Fibroblast of peridontal ligament (primary cell): ENCODE data around the gene SNCA.

Experiments used
- DNase-seq: peaks from one replicate; pipeline ENCODE4 v3.0.0-alpha.2; 2010; ENCODE audit errors: extremely low read depth

Gene SNCA

DNA sequence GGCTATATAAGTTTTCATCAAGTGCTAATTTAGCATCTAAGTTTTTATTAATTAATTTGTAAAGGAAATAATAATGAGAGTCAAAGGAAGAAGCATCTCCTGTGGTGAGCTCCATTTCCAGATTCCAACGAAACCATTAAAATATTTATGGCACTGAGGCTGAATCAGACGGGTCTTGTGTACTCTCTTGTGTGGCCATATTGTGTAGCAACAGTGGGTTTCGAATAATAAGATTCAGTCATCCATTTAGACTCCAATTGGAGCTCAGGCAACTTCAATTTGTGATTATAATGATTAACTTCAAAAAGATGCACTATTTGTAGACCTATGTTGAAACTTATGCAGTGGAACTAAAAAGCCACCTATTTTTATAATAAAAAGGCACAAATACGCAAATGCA, 82.4 kb downstream of the SNCA start:
- DNase-seq: no peak

GRCh38 chr4:89753601-89754066, 83.3 kb downstream of the SNCA start:
- DNase-seq: peak; percentile 100

DNA sequence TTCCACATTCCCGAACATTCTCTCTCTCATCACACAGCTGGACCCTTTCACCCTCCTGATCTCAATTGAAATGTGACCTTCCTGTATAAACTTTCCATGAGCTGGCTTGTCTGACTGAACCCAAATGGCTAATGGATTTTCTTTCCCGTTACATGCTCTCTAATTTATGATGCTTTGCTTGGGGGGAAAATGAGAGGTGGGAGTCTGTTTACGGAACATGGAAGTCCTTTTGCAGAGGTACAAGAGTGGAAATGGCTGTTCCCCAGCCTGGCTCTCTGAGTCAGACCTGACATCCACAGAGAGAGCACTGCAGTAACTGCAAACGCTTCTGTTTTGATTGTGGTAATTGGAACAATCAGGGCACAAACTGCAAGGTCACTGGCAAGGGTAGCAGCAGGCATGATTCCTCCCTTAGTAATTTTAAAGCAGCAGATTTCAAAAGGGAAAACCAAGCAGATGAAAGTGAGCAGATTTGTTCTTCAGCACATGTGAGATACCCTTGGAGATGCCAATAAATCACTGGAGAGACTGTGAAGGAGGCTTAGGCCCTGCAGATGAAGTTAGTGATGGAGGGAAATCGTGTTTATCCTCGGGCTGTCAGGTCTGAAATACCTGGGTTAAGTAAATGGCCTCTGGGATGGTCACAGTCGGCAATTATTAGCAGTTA, 83.9 kb downstream of the SNCA start:
- DNase-seq: peak; percentile 96

GRCh38 chr4:89751416-89751815, 85.5 kb downstream of the SNCA start:
- no peak for DNase-seq

DNA sequence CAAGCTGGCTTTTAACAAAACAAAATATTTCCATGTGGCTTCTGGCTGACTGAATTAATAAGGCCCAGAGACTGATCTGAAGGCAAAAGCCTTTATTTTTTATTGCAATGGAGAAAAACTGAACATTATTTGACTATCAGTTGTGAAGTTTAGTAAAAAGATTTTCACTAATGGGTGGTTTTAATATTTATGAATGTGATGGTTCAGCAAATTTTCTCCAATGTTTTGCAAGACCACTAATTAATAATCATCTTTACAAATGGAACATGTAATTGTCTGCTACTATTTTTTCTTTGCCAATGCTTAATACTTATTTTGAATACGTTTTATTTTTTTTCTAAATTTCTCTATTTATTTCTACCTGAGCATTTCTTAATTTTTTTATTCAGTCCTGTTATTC, 90.6 kb downstream of the SNCA start:
- DNase-seq: no peak

GRCh38 chr4:89745708-89746107, 91.3 kb downstream of the SNCA start:
- DNase-seq: no peak

DNA sequence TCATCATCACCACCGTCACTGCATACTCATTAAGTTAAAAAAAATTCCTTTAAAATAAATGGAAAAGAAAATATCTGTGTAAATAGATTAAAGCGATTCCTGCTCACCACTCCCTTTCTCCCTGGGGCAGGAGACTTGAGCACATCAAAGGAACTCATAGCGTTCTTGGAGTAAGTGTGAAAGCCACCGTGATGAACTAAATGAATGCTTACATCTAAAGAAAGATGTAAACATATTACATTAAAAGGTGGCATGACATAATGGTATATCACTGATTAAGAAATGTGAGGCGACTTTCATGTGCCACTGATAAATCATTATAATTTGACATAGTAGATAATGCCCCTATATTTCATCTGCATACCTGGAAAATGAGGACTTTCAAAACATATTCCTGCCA, 92.0 kb downstream of the SNCA start:
- DNase-seq: no peak

DNA sequence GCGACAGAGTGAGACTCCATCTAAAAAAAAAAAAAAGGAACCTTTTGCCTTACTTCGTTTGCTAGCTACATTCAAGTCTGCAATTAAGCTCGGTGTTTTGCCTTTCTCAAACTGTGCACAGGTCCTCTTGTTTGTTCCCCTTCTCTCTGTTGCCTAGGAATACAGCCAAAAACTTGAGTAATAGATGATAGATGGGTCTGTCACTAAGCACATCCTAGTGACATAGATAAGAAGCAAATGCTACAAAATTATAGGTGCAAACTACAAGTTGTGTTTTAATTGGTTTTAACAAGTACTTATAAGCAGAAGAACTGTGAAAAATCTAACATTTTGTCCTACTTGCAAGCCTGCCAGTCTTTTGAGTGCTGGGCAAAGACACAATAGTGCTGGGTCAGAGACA, 95.2 kb downstream of the SNCA start:
- DNase-seq: no peak

DNA sequence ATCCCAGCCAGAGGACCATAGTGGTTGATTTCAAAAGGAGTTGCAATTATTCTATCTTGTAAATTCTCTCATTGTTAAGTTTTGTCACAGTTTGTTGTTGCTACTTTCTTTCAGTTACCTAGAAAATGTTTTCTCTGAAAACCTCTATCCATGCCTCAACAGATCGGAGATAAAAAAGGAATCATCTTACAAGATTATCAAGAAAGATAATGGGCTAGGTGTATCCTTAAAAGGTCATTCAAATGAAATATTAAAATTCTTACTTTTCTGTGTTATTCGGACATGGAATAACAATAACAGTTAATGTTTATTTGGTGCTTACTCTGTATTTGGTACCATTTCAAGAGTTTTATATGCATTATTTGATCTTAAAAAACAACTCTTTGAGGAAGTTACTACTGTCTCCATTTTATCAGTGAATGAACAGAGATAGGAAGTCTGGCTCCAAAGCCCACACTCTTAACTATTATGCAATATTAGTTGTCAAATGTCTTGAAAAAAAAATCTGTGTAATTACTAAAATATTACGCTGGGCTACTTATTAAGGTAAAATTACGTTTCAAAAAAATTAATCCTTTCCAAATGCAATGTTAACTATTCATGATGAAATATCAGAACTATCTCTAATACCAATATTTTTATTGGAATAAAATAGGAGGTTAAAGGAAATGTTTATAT, 97.5 kb downstream of the SNCA start:
- DNase-seq: no peak

DNA sequence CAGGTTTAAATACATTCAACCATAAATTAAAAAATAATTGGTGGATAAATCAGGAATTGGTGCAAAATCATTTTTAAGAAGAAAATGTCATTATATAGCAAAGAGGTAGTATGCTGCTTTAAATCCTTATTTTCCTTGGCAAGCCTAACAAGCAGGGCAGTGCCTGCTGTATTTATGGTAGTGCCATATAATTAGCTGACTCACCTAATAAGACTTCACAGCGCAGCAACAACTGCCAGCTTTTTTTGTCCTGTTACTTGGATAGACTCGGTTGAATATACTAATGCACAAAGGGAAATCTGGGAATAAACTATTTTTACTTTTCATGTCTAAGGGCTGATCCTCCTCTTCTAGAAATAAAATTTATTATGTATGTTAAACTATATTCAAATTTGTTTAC, 99.1 kb downstream of the SNCA start:
- DNase-seq: peak; percentile 88

- no peak for DNase-seq
Observed at GRCh38 chr4:89733946-89734345, 103.0 kb downstream of the SNCA start.

DNA sequence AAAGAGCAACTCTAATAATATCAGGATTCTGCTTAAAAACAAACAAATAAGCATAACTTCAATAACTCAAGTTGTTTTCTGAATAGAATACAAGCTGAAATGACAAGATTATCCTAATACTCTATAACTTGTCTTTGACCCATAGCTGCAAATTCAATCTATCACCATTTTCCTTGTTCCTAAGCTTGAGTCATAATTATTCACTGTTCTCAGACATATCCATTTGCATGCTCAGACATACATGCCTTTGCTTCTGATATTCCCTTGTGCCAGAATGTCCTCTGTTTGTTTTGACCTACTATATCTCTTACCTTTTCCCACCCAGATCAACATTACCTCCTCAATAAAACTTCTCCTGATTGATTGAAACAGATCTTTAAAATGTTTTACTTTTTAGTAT, 109.7 kb downstream of the SNCA start:
- no peak for DNase-seq

GRCh38 chr4:89725268-89725667, 111.7 kb downstream of the SNCA start:
- no peak for DNase-seq

- peak; percentile 82 for DNase-seq
Observed at GRCh38 chr4:89724716-89725115, 112.2 kb downstream of the SNCA start.

- no peak for DNase-seq
Observed at GRCh38 chr4:89723096-89723495, 113.9 kb downstream of the SNCA start.

GRCh38 chr4:89722517-89722916, 114.4 kb downstream of the SNCA start:
- no peak for DNase-seq

DNA sequence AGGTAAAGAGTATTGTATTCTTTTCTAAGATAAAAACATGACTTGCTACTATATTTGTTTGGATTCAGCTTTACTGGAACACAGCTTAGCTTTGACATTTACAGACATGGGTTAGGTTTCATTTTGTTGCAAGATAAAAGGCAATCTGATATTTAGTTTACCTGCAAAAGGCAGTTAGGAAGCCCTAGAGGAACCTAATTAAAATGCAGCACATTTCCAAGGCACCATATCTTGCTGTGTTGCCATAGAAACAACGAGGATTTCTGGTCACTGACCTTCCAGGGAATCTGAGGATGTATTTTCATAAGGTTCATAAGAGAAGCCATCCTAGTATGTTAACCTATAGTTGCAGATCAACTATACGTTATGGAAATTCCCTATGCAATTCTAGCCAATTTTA, 116.0 kb downstream of the SNCA start:
- no peak for DNase-seq

DNA sequence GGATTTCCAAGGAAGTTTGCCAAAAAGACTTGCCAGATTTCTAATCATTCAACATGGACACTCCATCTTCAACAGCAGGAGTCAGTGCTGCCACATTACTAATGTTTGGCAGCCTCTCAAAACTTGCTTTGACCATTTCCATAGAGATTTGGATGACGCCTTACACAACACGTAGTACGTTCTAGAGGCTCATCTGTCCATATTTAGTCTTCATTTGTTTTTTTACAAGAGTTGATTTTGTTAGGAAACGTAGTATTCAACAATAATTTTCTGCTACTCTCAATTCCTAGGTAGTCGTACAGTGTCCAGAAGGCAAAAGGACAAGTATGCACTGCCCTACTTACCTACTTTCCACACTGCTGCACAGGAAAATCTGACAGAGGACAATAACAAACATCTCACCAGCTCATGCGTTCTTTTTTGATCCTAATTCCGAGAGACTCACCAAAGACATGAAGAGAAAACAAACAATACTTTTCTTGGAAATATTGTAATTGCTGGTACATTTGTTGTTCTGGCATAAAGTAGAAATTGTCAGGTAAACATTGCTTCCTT, 117.3 kb downstream of the SNCA start:
- no peak for DNase-seq

- no peak for DNase-seq
Observed at GRCh38 chr4:89716893-89717292, 120.1 kb downstream of the SNCA start.

GRCh38 chr4:89715631-89716030, 121.3 kb downstream of the SNCA start:
- no peak for DNase-seq

DNA sequence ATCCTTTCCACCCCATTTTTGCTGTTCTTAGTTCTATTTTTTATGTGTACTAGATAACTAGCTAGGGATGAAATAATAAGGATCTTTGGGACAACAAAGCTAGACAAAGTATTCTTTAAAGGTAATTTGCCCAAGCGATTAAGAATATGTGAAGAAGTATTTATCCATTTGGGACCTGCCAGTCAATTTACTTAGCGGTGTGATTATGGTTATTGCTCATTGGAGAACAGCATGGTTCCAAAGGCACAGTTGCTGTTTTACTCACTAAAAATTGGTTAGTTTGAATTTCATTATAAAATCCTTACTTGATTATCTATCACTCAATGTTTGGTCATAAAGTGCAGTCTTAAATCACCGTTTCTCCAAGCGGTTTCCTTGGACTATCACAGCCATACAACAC, 124.1 kb downstream of the SNCA start:
- DNase-seq: no peak

GRCh38 chr4:89712141-89712540, 124.8 kb downstream of the SNCA start:
- peak; percentile 87 for DNase-seq

DNA sequence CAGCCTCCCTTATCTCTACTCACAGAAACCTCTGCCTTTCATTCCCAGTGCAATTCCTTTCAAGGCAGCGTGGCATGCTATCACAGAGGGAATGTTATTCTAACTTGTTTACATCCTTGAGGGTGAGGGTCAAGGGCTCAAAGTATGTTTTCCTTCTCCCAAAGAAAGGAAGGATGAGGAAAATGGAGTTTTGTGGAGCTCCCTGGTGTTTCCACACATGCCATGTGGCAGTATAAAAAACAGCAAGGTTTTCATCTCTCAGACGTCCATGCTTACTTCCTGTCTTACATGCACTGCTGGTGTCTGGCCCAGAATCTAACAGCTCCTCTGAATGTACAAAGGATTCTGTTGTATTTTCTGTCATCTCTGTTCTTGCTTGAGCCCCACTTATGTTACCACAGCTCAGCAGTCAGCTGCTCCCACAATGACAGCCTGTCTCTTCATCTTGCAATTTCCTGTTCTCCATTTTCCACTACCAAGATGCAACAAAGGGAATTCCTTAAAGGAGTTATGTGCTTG, 128.0 kb downstream of the SNCA start:
- peak; percentile 41 for DNase-seq
